ENCODE results near the gene UBE3D.

- TF ChIP-seq CTCF (IDR thresholded peaks at IDR 0.05) (peak; percentile 41 to 55 (median 44)), POLR2A (IDR thresholded peaks at IDR 0.05) (no peak)
These were observed 7.8 kb downstream of the UBE3D start for GRCh38 chr6:83057705-83058321.

All from testis (tissue), 2 donors.